LNCAP (cell line): ENCODE measurements around the gene ZNF429.

ENCODE experiments used
- CTCF ChIP-seq: fragments of 450-650 bp; IDR thresholded peaks from 2 replicates; pipeline ENCODE4 v1.5.1; 2017; ENCODE audit warnings: mild to moderate bottlenecking

The ZNF429 gene

DNA sequence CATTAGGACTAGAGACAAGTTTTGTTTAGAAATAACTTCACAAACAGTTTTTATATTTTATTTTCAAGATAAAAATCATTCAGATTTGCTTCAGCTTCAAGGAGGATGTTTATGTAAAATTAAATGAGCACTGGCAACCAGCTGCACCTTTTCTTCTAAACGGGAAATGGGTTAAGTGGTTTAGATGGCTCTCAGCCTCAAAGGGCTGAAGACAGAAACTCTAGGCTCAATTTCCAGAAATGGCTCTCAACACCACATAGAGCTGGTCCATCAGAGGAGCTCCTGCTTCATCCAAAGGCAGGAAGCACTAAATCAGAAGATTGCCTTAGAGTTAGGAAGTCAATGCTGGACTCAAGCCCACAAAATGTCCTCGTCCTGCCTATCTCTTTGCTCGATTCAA is 74.7 kb downstream of the ZNF429 start:
- TF ChIP-seq CTCF = no peak

GRCh38 chr19:21580818-21581217 is 75.4 kb downstream of the ZNF429 start:
- TF ChIP-seq CTCF = no peak

- no peak for TF ChIP-seq CTCF
Observed at GRCh38 chr19:21581646-21582240, 76.3 kb downstream of the ZNF429 start.

DNA sequence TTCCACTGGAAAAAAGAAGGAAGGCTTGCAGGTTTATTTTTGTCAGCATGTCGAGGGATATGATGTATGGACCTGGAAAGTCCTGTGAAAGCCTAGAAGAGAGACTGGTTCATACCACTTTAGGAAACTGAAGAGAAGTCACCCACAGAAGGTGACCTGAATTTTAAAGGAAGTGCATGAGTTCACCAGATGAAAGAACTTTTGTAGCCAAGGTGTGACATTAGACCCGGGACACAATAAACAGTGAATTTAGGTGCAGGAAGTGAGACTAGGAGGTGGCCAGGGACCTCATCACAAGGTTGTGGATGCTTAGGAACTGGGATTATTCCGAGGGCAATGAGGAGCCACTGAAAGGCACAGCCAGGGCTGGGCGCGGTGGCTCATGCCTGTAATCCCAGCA is 79.1 kb downstream of the ZNF429 start:
- no peak for TF ChIP-seq CTCF

DNA sequence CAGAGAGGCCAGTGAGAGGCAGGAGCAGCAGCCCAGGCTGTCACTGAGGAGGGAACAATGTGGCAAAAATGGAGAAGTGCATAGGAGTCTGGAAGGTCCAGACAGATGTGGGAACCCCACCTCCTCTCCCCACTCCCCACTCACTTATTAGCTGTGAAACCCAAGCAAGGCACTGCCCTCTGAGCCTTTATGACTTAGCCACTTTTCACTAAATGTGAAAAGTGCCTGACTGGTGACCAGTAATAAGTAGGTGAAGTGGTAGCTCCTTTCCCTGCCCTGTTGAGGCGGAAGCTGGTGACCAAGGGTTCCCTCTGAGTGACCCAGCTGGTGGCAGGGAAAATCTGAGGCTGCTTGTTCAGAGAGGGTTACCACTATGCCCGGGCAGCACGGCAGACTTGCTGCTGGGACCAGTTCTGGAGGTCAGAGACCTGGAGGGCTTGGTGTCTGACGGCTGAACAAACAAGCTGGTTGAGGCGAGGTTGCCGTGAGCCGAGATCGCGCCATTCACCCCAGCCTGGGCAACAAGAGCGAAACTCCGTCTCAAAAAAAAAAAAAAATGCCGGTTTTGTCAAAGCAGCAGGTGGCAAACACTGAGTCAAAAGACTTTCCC is 80.0 kb downstream of the ZNF429 start:
- TF ChIP-seq CTCF = no peak

DNA sequence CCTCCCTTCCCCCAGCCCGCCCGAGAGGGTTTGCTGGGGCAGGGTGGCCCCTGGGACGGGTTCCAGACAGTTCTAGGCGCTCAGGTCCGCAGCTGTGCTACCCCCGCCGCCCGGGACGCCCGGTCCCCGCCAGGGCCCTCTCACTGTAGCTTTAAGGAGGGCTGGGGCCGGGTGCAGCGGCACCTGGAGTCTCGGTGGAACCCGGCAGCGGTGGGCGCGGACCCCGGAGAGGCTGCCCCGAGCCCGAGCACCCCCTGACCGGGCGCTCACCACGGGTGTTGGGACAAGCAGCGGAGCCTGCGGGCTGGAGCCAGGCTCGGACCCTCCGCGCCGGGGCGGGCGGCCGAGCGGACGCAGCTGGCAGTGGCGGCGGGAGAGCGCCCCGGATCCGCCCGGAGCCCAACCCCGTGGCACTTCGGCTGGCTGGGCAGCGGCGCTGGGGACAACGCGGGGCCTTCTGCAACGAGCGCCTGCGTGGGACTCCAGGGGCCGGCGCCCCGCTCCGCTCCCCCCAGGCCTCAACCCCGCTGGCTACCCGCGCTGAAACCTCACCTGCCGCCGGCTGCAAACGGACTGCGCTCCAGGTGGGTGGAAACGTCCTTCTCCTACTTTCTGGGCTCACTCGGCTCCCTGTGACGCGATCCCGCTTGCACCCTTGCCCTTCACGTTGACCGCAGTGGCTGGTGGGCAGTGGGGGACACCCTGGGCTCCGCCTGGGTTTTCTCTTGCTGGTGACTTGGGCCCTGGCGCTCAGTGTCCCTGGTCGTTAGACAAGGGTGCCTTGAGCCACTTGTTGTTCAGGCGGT is 81.1 kb downstream of the ZNF429 start:
- no peak for TF ChIP-seq CTCF

GRCh38 chr19:21587117-21587461 is 81.7 kb downstream of the ZNF429 start:
- no peak for TF ChIP-seq CTCF
